HG03378 (cell line): ENCODE results near the gene ZSWIM4.
A peak's percentile ranks its signal among the peaks of the same experiment; 100 is the strongest.
"Not testable (repeated sequence)": the region's sequence is repeated elsewhere in the genome, so short reads cannot be mapped to it uniquely, and the experiment has no call there.

Experiments
- ATAC-seq: cut with Tn5 transposase; IDR thresholded peaks from one replicate; pipeline ENCODE4 v1.9.1; 2021; ENCODE audit warnings: mild to moderate bottlenecking, moderate library complexity; ENCODE audit not compliant: unreplicated experiment

ZSWIM4 gene

GRCh38 chr19:13847407-13848339 is 52.4 kb downstream of the ZSWIM4 start:
- ATAC-seq: no peak

GRCh38 chr19:13848340-13848677 is 53.1 kb downstream of the ZSWIM4 start:
- ATAC-seq: no peak

GRCh38 chr19:13848798-13849676 is 53.8 kb downstream of the ZSWIM4 start:
- ATAC-seq: no peak

- no peak for ATAC-seq
Observed at GRCh38 chr19:13849991-13850909, 55.0 kb downstream of the ZSWIM4 start.

- ATAC-seq: no peak
Observed at GRCh38 chr19:13850910-13851733, 55.9 kb downstream of the ZSWIM4 start.

GRCh38 chr19:13851734-13852114 is 56.5 kb downstream of the ZSWIM4 start:
- ATAC-seq: not testable (repeated sequence)

- not testable (repeated sequence) for ATAC-seq
Observed at GRCh38 chr19:13852171-13852707, 57.0 kb downstream of the ZSWIM4 start.

- no peak for ATAC-seq
Observed at GRCh38 chr19:13856497-13856896, 61.3 kb downstream of the ZSWIM4 start.

- ATAC-seq: no peak
Observed at GRCh38 chr19:13859361-13859880, 64.2 kb downstream of the ZSWIM4 start.

GRCh38 chr19:13860679-13861391 is 65.6 kb downstream of the ZSWIM4 start:
- ATAC-seq: no peak

GRCh38 chr19:13861392-13861713 is 66.1 kb downstream of the ZSWIM4 start:
- ATAC-seq: no peak

- ATAC-seq: peak; percentile 52
Observed at GRCh38 chr19:13861714-13862531, 66.7 kb downstream of the ZSWIM4 start.

GRCh38 chr19:13864046-13864666 is 68.9 kb downstream of the ZSWIM4 start:
- no peak for ATAC-seq

- ATAC-seq: no peak
Observed at GRCh38 chr19:13864667-13865570, 69.7 kb downstream of the ZSWIM4 start.

GRCh38 chr19:13865571-13866462 is 70.6 kb downstream of the ZSWIM4 start:
- no peak for ATAC-seq
